Measurements from ENCODE around the gene MTCL1. TPM values are rescaled to one million over a fixed set of nuclear protein-coding genes. Genes with fewer than 3 reads are reported as not detected.

Gene MTCL1
- total and polyA plus RNA-seq, 9 of the 15 experiments (the other 6 are each of a cell fraction or from before 2014, with no cell fraction given): 0.21 to 7.4 (median 3.7) TPM

- CTCF ChIA-PET (ENCODE audit: low intra/inter-chr PET ratio): no interaction called here
- Histone ChIP-seq H3K9me3 (replicated peaks; ENCODE audit: control insufficient read depth, insufficient read depth, low read depth, low read length) (no peaks in the 10 kb centered on the region), H3K4me2 (ENCODE audit: insufficient read depth, low read length) (no peak overlapping the region), H3K9me1 (ENCODE audit: control insufficient read depth, insufficient read depth, low read length) (no peaks in the 10 kb centered on the region), H3K79me2 (ENCODE audit: control insufficient read depth, insufficient read depth, low read length) (no peaks in the 10 kb centered on the region), H2AFZ (ENCODE audit: low read depth, low read length) (no peak overlapping the region), H3K4me1 (replicated peaks in 1 of 2; ENCODE audit: control insufficient read depth in 2 of 2, insufficient read depth in 2 of 2, low read length in 2 of 2) (peaks cover 0 to 2% of the 10 kb centered on the region in 2 experiments; a peak in 1 of 5 replicates), H4K20me1 (replicated peaks; ENCODE audit: control insufficient read depth, insufficient read depth, low read length) (no peaks in the 10 kb centered on the region), H3K36me3 (ENCODE audit: control insufficient read depth, insufficient read depth, low read length) (no peaks in the 10 kb centered on the region), H3K27ac (ENCODE audit: extremely low read depth, low read depth, low read length) (no peak overlapping the region), H3K9ac (ENCODE audit: insufficient read depth in 1 of 2, low read depth in 2 of 2, low read length in 2 of 2) (no peak overlapping the region), H3K4me3 (no peak overlapping the region), H3K27me3 (ENCODE audit: control insufficient read depth in 2 of 2, insufficient read depth in 2 of 2, low read length in 2 of 2) (peaks cover 0 to 24% of the 10 kb centered on the region in 2 experiments; a peak in 4 of 5 replicates)
- POLR2A ChIA-PET: interaction anchor here (1.9 kb wide), 1 partner anchor 9 kb away, joined by 12 read pairs; no protein-coding TSS in a partner anchor
- in situ Hi-C loops (cut with MboI) (no loop called here), intact Hi-C loops (cut with micrococcal nuclease) (no loop called here)
- DNase-seq (ENCODE audit: extremely low read depth in 1 of 4, low spot score in 3 of 4) (no peak), ATAC-seq (no peak), FAIRE-seq (no peak)
- BruUV-seq (replicated peaks): no TSS peak
- TF ChIP-seq ADNP (tag; IDR thresholded peaks at IDR 0.05) (no peak), TFE3 (CRISPR knock-in tag; IDR thresholded peaks at IDR 0.05) (peak; percentile 85)
- 15% methylated on average over 3 of the region's 3 CpGs for whole genome bisulfite sequencing (ENCODE audit: insufficient coverage, low coverage, missing lambda C conversion rate)
Measured at GRCh38 chr18:8807488-8807805, 102.1 kb downstream of the MTCL1 start.

- FAIRE-seq: no peak
- TF ChIP-seq MXI1 (IDR thresholded peaks at IDR 0.05; ENCODE audit: low read depth, low read length) (no peak), NFYB (IDR thresholded peaks at IDR 0.05; ENCODE audit: extremely low read depth, insufficient read length) (no peak), FOS (IDR thresholded peaks at IDR 0.05; ENCODE audit: extremely low read depth, insufficient read length) (no peak), CBFA2T2 (conservative IDR thresholded peaks at IDR 0.05) (no peak), PHF8 (IDR thresholded peaks at IDR 0.05; ENCODE audit: borderline replicate concordance, low read length) (no peak), ZNF41 (CRISPR knock-in tag; conservative IDR thresholded peaks at IDR 0.05) (no peak), MCM7 (IDR thresholded peaks at IDR 0.05) (no peak), RNF219 (CRISPR knock-in tag; IDR thresholded peaks at IDR 0.05) (no peak), CBX2 (IDR thresholded peaks at IDR 0.05; ENCODE audit: insufficient read depth, low read length, poor library complexity, severe bottlenecking) (no peak), MITF (IDR thresholded peaks at IDR 0.05) (no peak)
Measured at GRCh38 chr18:8808001-8808400, 102.6 kb downstream of the MTCL1 start.

More at GRCh38 chr18:8808001-8808400, 102.6 kb downstream of the MTCL1 start:
- Histone ChIP-seq H3K4me3 (no peak overlapping the region), H3K9me3 (replicated peaks; ENCODE audit: control insufficient read depth, insufficient read depth, low read depth, low read length) (no peaks in the 10 kb centered on the region), H3K9ac (ENCODE audit: insufficient read depth in 1 of 2, low read depth in 2 of 2, low read length in 2 of 2) (no peak overlapping the region), H3K79me2 (ENCODE audit: control insufficient read depth, insufficient read depth, low read length) (no peaks in the 10 kb centered on the region), H3K4me1 (replicated peaks in 1 of 2; ENCODE audit: control insufficient read depth in 2 of 2, insufficient read depth in 2 of 2, low read length in 2 of 2) (peaks cover 0 to 2% of the 10 kb centered on the region in 2 experiments; a peak in 1 of 5 replicates), H3K27me3 (ENCODE audit: control insufficient read depth in 2 of 2, insufficient read depth in 2 of 2, low read length in 2 of 2) (peaks cover 0 to 27% of the 10 kb centered on the region in 2 experiments; a peak in 3 of 5 replicates), H3K36me3 (ENCODE audit: control insufficient read depth, insufficient read depth, low read length) (no peaks in the 10 kb centered on the region), H4K20me1 (replicated peaks; ENCODE audit: control insufficient read depth, insufficient read depth, low read length) (no peaks in the 10 kb centered on the region), H3K9me1 (ENCODE audit: control insufficient read depth, insufficient read depth, low read length) (no peaks in the 10 kb centered on the region), H3K27ac (ENCODE audit: extremely low read depth, low read depth, low read length) (no peak overlapping the region), H3K4me2 (ENCODE audit: insufficient read depth, low read length) (no peak overlapping the region), H2AFZ (ENCODE audit: low read depth, low read length) (no peak overlapping the region)
- DNase-seq (ENCODE audit: extremely low read depth in 1 of 4, low spot score in 3 of 4): no peak
- ChIA-PET POLR2A (interaction anchor here (1.9 kb wide), 1 partner anchor 9 kb away, joined by 12 read pairs; no protein-coding TSS in a partner anchor), CTCF (ENCODE audit: low intra/inter-chr PET ratio) (no interaction called here)
- 7% methylated on average over 6 of the region's 6 CpGs for WGBS (ENCODE audit: insufficient coverage, low coverage, missing lambda C conversion rate)
- no peak for ATAC-seq
- intact Hi-C loops (cut with micrococcal nuclease): no loop called here
- in situ Hi-C loops (cut with MboI): no loop called here
- BruUV-seq (replicated peaks): no TSS peak

Data from K562 (cell line).